ENCODE results near the gene PJA1. TPM values are rescaled to one million over a fixed set of nuclear protein-coding genes. Genes with fewer than 3 reads are reported as not detected.

PJA1 gene
- total and polyA plus RNA-seq, 12 donors, result 4.7 to 49.6 (median 23.4) TPM

GRCh38 chrX:69196666-69197065, 31.4 kb upstream of the PJA1 start:
- TF ChIP-seq POLR2A (IDR thresholded peaks at IDR 0.05) (no peak), CTCF (IDR thresholded peaks at IDR 0.05) (no peak)
- H3K4me1 ChIP-seq (replicated peaks in 1 of 2), result no peaks in the 10 kb centered on the region
- no peak for DNase-seq
- H3K9me3 ChIP-seq (replicated peaks in 1 of 3), result no peaks in the 10 kb centered on the region
- peaks cover 9% of the 10 kb centered on the region for H3K27me3 ChIP-seq
- no peak overlapping the region for H3K4me3 ChIP-seq
- intact Hi-C loops (cut with DNase I), result no loop called here
- H3K36me3 ChIP-seq (replicated peaks in 1 of 2), result no peaks in the 10 kb centered on the region
- no peak overlapping the region for H3K27ac ChIP-seq
- 39 to 88% (median 76%) methylated on average over 1 to 3 of the region's 3 CpGs for WGBS, 4 donors

DNA sequence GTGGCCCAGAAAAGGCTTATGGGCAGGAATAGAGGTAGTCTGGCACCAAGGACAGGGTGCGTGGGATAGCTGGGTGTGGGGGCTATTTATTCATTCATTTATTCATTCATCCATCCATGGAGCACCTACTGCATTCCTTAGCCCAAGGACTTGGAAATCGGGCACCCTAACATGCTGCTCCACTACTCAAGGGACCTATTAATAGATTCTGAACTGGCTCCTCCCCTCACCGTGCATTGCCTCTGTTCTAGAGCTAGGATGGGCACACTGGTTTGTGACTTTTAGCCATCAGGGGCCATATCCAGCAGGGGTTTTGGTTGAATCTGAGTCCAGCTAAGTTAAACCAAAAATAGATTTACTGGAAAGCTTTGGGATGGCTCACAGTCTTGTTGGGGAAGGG, 30.6 kb upstream of the PJA1 start:
- H3K9me3 ChIP-seq (replicated peaks in 1 of 3), result no peaks in the 10 kb centered on the region

GRCh38 chrX:69195192-69195591, 29.9 kb upstream of the PJA1 start:
- no peak for TF ChIP-seq POLR2A (IDR thresholded peaks at IDR 0.05)
- TF ChIP-seq CTCF (IDR thresholded peaks at IDR 0.05), result no peak
- H3K36me3 ChIP-seq (replicated peaks in 1 of 2), result no peaks in the 10 kb centered on the region
- DNase-seq, result no peak
- H3K9me3 ChIP-seq (replicated peaks in 1 of 3), result no peaks in the 10 kb centered on the region
- H3K27me3 ChIP-seq, result peaks cover 9% of the 10 kb centered on the region
- intact Hi-C loops (cut with DNase I), result no loop called here
- no peaks in the 10 kb centered on the region for H3K4me1 ChIP-seq (replicated peaks in 1 of 2)
- WGBS, 4 donors, result 53 to 86% (median 71%) methylated on average over 1 to 10 of the region's 10 CpGs
- no peak overlapping the region for H3K4me3 ChIP-seq
- H3K27ac ChIP-seq, result no peak overlapping the region

More for the DNA sequence above, 30.6 kb upstream of the PJA1 start:
- Histone ChIP-seq H3K4me1 (replicated peaks in 1 of 2) (no peaks in the 10 kb centered on the region), H3K27me3 (peaks cover 9% of the 10 kb centered on the region), H3K27ac (no peak overlapping the region), H3K4me3 (no peak overlapping the region), H3K36me3 (replicated peaks in 1 of 2) (no peaks in the 10 kb centered on the region)
- DNase-seq, result no peak
- intact Hi-C loops (cut with DNase I), result no loop called here
- WGBS, 4 donors, result 61 to 85% (median 74%) methylated on average over 3 of the region's 3 CpGs
- TF ChIP-seq CTCF (IDR thresholded peaks at IDR 0.05), result no peak
- TF ChIP-seq POLR2A (IDR thresholded peaks at IDR 0.05), result no peak

GRCh38 chrX:69192603-69193002, 27.4 kb upstream of the PJA1 start:
- no peak for TF ChIP-seq CTCF (IDR thresholded peaks at IDR 0.05)
- TF ChIP-seq POLR2A (IDR thresholded peaks at IDR 0.05), result no peak
- Histone ChIP-seq H3K27ac (no peak overlapping the region), H3K9me3 (replicated peaks in 1 of 3) (no peaks in the 10 kb centered on the region), H3K36me3 (replicated peaks in 1 of 2) (no peaks in the 10 kb centered on the region), H3K4me3 (no peak overlapping the region), H3K27me3 (peaks cover 9% of the 10 kb centered on the region), H3K4me1 (replicated peaks in 1 of 2) (no peaks in the 10 kb centered on the region)
- intact Hi-C loops (cut with DNase I), result no loop called here
- 61 to 94% (median 77%) methylated on average over 1 to 2 of the region's 2 CpGs for WGBS, 4 donors
- DNase-seq, result no peak
